ENCODE results near the gene IQSEC3.

- no peak for TF ChIP-seq SP1 (IDR thresholded peaks at IDR 0.05)
- TF ChIP-seq BHLHE40 (IDR thresholded peaks at IDR 0.05; ENCODE audit: borderline replicate concordance) = no peak
- no peak for TF ChIP-seq ELF4 (IDR thresholded peaks at IDR 0.05)
- TF ChIP-seq L3MBTL2 (conservative IDR thresholded peaks at IDR 0.05) = no peak
- no peak for TF ChIP-seq FOXA1 (IDR thresholded peaks at IDR 0.05)
- no peak for TF ChIP-seq FOXK2 (IDR thresholded peaks at IDR 0.05)
- TF ChIP-seq TARDBP (IDR thresholded peaks at IDR 0.05) = no peak
- no peak for TF ChIP-seq LEF1 (IDR thresholded peaks at IDR 0.05; ENCODE audit: borderline replicate concordance)
- no peak for TF ChIP-seq ARNT (IDR thresholded peaks at IDR 0.05)
- TF ChIP-seq HDGF (IDR thresholded peaks at IDR 0.05; ENCODE audit: borderline replicate concordance) = no peak
- no peak for TF ChIP-seq CTBP1 (IDR thresholded peaks at IDR 0.05; ENCODE audit: borderline replicate concordance)
- no peak for TF ChIP-seq PKNOX1 (IDR thresholded peaks at IDR 0.05)
- TF ChIP-seq FOXM1 (IDR thresholded peaks at IDR 0.05; ENCODE audit: borderline replicate concordance) = no peak
- TF ChIP-seq SUZ12 (IDR thresholded peaks at IDR 0.05) = no peak
Measured at GRCh38 chr12:212415-212714, 145.8 kb downstream of the IQSEC3 start.
